ENCODE results near the gene RYK.

DNA sequence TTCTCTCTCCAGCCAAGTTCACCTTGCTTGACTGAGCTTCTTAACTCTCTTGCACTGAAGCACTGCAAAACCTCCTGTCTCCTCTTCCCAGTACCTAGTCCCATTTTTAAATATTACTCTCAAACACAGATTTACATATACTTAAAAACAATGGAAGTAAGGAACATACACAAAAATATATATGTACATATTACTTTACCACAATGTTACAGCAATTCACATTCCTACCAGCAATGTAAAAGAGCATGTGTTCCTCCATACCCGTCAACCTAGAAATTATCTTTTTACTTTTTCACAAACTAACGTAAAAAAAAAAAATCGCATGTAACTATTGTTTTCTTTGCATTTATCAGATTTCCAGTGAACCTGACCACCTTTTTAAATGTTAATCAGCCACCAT lies 60.4 kb downstream of the RYK start:
- TF ChIP-seq POLR2A (IDR thresholded peaks at IDR 0.05; ENCODE audit: low read length) (no peak), GATA1 (IDR thresholded peaks at IDR 0.05; ENCODE audit: low read depth, low read length) (no peak)

Data from erythroblast (primary cell).